B cell (primary cell): ENCODE measurements around the gene PPARD. TPM values are rescaled to one million over a fixed set of nuclear protein-coding genes. Genes with fewer than 3 reads are reported as not detected.

Experiments
- ATAC-seq: fragments of 200-7000 bp; cut with Tn5 transposase; one replicate; pipeline ENCODE4 v1.10.0; 2021; ENCODE audit warnings: low read depth, mild to moderate bottlenecking, moderate number of reproducible peaks, moderate library complexity
- CTCF ChIA-PET: fragments of 350-600 bp; sonication (Branson Sonifier 250); formaldehyde crosslinking; loops from one replicate; lab custom pipeline; 2021; ENCODE audit warnings: antibody characterized with exemption, inconsistent platforms; lab: Charles Lee
- POLR2A ChIA-PET: fragments of 350-600 bp; sonication (Branson Sonifier 250); formaldehyde crosslinking; loops from one replicate; lab custom pipeline; 2021; ENCODE audit warnings: antibody characterized with exemption; lab: Charles Lee
- DNase-seq: peaks from one replicate; pipeline ENCODE4 v3.0.0; 2013
- H2AFZ ChIP-seq: 2 replicates; pipeline ENCODE4 v1.6.1; 2012; ENCODE audit warnings: mild to moderate bottlenecking, low read depth, low read length; ENCODE audit not compliant: insufficient read depth, poor library complexity, severe bottlenecking
- H3K27ac ChIP-seq, 2 donors: 1 replicate in 1 of 2; 2 replicates in 1 of 2; pipeline ENCODE4 v1.5.1; 2012 to 2013; ENCODE audit warnings: low read length in 2 of 2, mild to moderate bottlenecking in 2 of 2, moderate library complexity in 1 of 2
- H3K27me3 ChIP-seq, 4 experiments: fragments of 200-600 bp in 1 of 4; sonication (generic) in 1 of 4; replicated peaks in 1 of 4; 1 replicate in 2 of 4; 2 replicates in 2 of 4; pipeline versions ENCODE4 v1.6.1 to v1.7.0; 2013 to 2016; ENCODE audit warnings: low read length in 3 of 4, mild to moderate bottlenecking in 2 of 4, mixed read lengths in 1 of 4, moderate library complexity in 1 of 4; ENCODE audit not compliant: insufficient read depth in 4 of 4, control insufficient read depth in 3 of 4; ENCODE audit errors: control extremely low read depth in 1 of 4
- H3K36me3 ChIP-seq, 2 experiments: replicated peaks in 1 of 2; 1 replicate in 1 of 2; 2 replicates in 1 of 2; pipeline versions ENCODE4 v1.6.1 to v1.7.1; 2013; ENCODE audit warnings: low read length in 1 of 2; ENCODE audit not compliant: insufficient read depth in 2 of 2, control insufficient read depth in 1 of 2; ENCODE audit errors: control extremely low read depth in 1 of 2, extremely low read depth in 1 of 2
- H3K4me1 ChIP-seq, 2 donors: fragments of 200-600 bp in 1 of 2; sonication (generic) in 1 of 2; 1 replicate in 1 of 2; 2 replicates in 1 of 2; pipeline versions ENCODE4 v1.5.1 to v1.6.1; 2013 to 2017; ENCODE audit warnings: low read length in 2 of 2; ENCODE audit not compliant: control insufficient read depth in 2 of 2, insufficient read depth in 2 of 2
- H3K4me2 ChIP-seq: replicated peaks from 2 replicates; pipeline ENCODE3; 2012; ENCODE audit warnings: mild to moderate bottlenecking, low read depth, low read length; ENCODE audit not compliant: poor library complexity, severe bottlenecking
- H3K4me3 ChIP-seq, 5 experiments: fragments of 200-600 bp in 1 of 5; sonication (generic) in 1 of 5; 1 replicate in 3 of 5; 2 replicates in 2 of 5; pipeline versions ENCODE4 v1.5.1 to v1.7.0; 2011 to 2016; ENCODE audit warnings: low read length in 4 of 5, mild to moderate bottlenecking in 4 of 5, low read depth in 2 of 5, control low read depth in 1 of 5, moderate library complexity in 1 of 5; ENCODE audit not compliant: insufficient read depth in 1 of 5; ENCODE audit errors: control extremely low read depth in 1 of 5, extremely low read depth in 1 of 5
- H3K79me2 ChIP-seq: fragments of 200-600 bp; sonication (generic); one replicate; pipeline ENCODE4 v1.6.0; 2016; ENCODE audit warnings: low read length; ENCODE audit not compliant: control insufficient read depth, insufficient read depth
- H3K9ac ChIP-seq: fragments of 200-600 bp; sonication (generic); 2 replicates; pipeline ENCODE4 v1.6.1; 2017; ENCODE audit warnings: mild to moderate bottlenecking, low read length, moderate library complexity
- H3K9me3 ChIP-seq, 3 donors: one replicate each; pipeline versions ENCODE4 v1.6.1 to v1.7.1; 2013; ENCODE audit warnings: low read length in 2 of 3; ENCODE audit not compliant: control insufficient read depth in 2 of 3, insufficient read depth in 1 of 3; ENCODE audit errors: control extremely low read depth in 1 of 3
- H4K20me1 ChIP-seq: 2 replicates; pipeline ENCODE4 v1.6.0; 2012; ENCODE audit warnings: mild to moderate bottlenecking, low read length; ENCODE audit not compliant: insufficient read depth, control insufficient read depth, poor library complexity, severe bottlenecking
- H3K27ac Mint-ChIP-seq: one replicate; pipeline ENCODE4 v1.8.0; 2021; ENCODE audit warnings: mixed read lengths
- H3K27me3 Mint-ChIP-seq: one replicate; pipeline ENCODE4 v1.8.0; 2021; ENCODE audit warnings: mixed read lengths
- H3K4me1 Mint-ChIP-seq: one replicate; pipeline ENCODE4 v1.8.0; 2021; ENCODE audit warnings: mixed read lengths
- H3K4me3 Mint-ChIP-seq: one replicate; pipeline ENCODE4 v1.8.0; 2021; ENCODE audit warnings: mixed read lengths
- H3K9me3 Mint-ChIP-seq: one replicate; pipeline ENCODE4 v1.8.0; 2022; ENCODE audit warnings: mixed read lengths; ENCODE audit not compliant: insufficient read depth
- EZH2 ChIP-seq: IDR thresholded peaks from 2 replicates; pipeline ENCODE4 v1.6.1; 2012; ENCODE audit warnings: borderline replicate concordance, low read depth, mild to moderate bottlenecking, moderate library complexity, low read length; ENCODE audit not compliant: insufficient read depth, poor library complexity, severe bottlenecking
- WGBS: methylation state at CpG from one replicate; pipeline ENCODE4 v1.1.5; 2013; ENCODE audit warnings: missing lambda C conversion rate; ENCODE audit not compliant: insufficient coverage; 5-methylcytosine and 5-hydroxymethylcytosine counted together
- intact Hi-C: fragments of 100-400 bp; cut with micrococcal nuclease; formaldehyde crosslinking; loops from one replicate; pipeline ENCODE4 v1.10.0; 2022
- polyA plus RNA-seq: library from polyadenylated mRNA; depleted of rRNA; stranded (reverse); fragments of >200 nt; gene quantifications from 2 replicates; pipeline ENCODE4 v1.2.3, GENCODE V29; 2012
- total RNA-seq, 2 donors: library from RNA; stranded (reverse); fragments of 120-200 nt in 1 of 2; gene quantifications; 1 replicate in 1 of 2; 2 replicates in 1 of 2; pipeline versions ENCODE4 v1.2.3 to v1.2.4, GENCODE V29; 2013 to 2022
- TF ChIP-seq, protein P1 (sequence below): fragments of 200-600 bp; IDR thresholded peaks from one replicate; pipeline ENCODE4 v1.8.0; 2022; ENCODE audit warnings: antibody characterized with exemption, mild to moderate bottlenecking

PPARD gene
- total and polyA plus RNA-seq, 2 donors (not counting 1 experiment from before 2014, with no cell fraction given): 37.9 to 38.9 TPM

DNA sequence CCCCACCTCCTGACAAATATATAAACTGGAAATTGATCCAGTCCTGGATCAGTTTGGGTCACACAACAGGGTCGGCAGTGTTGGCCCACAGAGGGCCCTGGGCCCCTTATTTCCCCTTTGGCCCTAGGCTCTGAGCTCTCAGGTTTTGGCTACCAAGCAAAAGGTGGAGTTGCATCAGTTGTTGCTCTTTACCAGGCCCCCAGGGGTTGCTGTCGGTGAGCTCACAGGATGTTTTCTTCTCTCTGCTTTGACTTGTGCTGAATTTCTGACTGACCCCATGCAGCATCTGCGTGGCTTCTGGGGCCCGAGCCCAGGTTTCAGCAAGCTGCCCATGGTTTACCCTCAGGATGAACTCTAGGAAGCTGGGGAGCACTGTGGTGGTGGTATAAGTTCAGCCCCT, 44.6 kb downstream of the PPARD start:
- intact Hi-C loops: no loop called here
- DNase-seq: no peak
- WGBS: 95% methylated on average over 4 of the region's 4 CpGs
- Mint-ChIP-seq H3K27ac (no peak overlapping the region), H3K27me3 (no peaks in the 10 kb centered on the region), H3K4me3 (no peak overlapping the region), H3K9me3 (no peaks in the 10 kb centered on the region), H3K4me1 (peaks cover 17% of the 10 kb centered on the region)
- ChIA-PET CTCF (no interaction called here), POLR2A (no interaction called here)
- no peak for TF ChIP-seq EZH2
- TF ChIP-seq, protein P1, sequence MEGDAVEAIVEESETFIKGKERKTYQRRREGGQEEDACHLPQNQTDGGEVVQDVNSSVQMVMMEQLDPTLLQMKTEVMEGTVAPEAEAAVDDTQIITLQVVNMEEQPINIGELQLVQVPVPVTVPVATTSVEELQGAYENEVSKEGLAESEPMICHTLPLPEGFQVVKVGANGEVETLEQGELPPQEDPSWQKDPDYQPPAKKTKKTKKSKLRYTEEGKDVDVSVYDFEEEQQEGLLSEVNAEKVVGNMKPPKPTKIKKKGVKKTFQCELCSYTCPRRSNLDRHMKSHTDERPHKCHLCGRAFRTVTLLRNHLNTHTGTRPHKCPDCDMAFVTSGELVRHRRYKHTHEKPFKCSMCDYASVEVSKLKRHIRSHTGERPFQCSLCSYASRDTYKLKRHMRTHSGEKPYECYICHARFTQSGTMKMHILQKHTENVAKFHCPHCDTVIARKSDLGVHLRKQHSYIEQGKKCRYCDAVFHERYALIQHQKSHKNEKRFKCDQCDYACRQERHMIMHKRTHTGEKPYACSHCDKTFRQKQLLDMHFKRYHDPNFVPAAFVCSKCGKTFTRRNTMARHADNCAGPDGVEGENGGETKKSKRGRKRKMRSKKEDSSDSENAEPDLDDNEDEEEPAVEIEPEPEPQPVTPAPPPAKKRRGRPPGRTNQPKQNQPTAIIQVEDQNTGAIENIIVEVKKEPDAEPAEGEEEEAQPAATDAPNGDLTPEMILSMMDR: no peak
- Histone ChIP-seq H3K4me1 (no peaks in the 10 kb centered on the region), H3K9ac (no peak overlapping the region), H2AFZ (no peak overlapping the region), H3K9me3 (peaks cover 0 to 7% (median 2%) of the 10 kb centered on the region in 3 donors), H3K4me2 (no peak overlapping the region), H3K4me3 (no peak overlapping the region), H3K27me3 (no peaks in the 10 kb centered on the region), H4K20me1 (peaks cover 47% of the 10 kb centered on the region), H3K36me3 (peaks cover 3 to 7% of the 10 kb centered on the region in 2 experiments), H3K79me2 (peaks cover 43% of the 10 kb centered on the region), H3K27ac (no peak overlapping the region)
- ATAC-seq: no peak

GRCh38 chr6:35388030-35388429, 45.7 kb downstream of the PPARD start:
- H3K79me2 ChIP-seq: peaks cover 44% of the 10 kb centered on the region
- H3K4me2 ChIP-seq: no peak overlapping the region
- no peaks in the 10 kb centered on the region for H3K27me3 ChIP-seq
- H3K27ac ChIP-seq: no peak overlapping the region
- ChIA-PET POLR2A (interaction anchor here (0.6 kb wide), 1 partner anchor 25 kb away, joined by 3 read pairs; no protein-coding TSS in a partner anchor), CTCF (no interaction called here)
- H3K9me3 ChIP-seq: peaks cover 0 to 3% (median 0%) of the 10 kb centered on the region in 3 donors
- peaks cover 3 to 7% of the 10 kb centered on the region in 2 experiments for H3K36me3 ChIP-seq
- peaks cover 44% of the 10 kb centered on the region for H4K20me1 ChIP-seq
- TF ChIP-seq EZH2: no peak
- TF ChIP-seq, protein P1: no peak
- no peak for DNase-seq
- Mint-ChIP-seq H3K9me3 (no peaks in the 10 kb centered on the region), H3K27ac (no peak overlapping the region), H3K27me3 (no peaks in the 10 kb centered on the region), H3K4me3 (no peak overlapping the region), H3K4me1 (peaks cover 24% of the 10 kb centered on the region)
- WGBS: 89% methylated on average over 5 of the region's 5 CpGs
- peaks cover 7 to 9% of the 10 kb centered on the region in 2 donors for H3K4me1 ChIP-seq
- no peak overlapping the region for H3K9ac ChIP-seq
- no peak for ATAC-seq
- no peak overlapping the region for H2AFZ ChIP-seq
- intact Hi-C loops: no loop called here
- H3K4me3 ChIP-seq: no peak overlapping the region
